ENCODE results near the gene USP17L5. TPM values are rescaled to one million over a fixed set of nuclear protein-coding genes. Genes with fewer than 3 reads are reported as not detected.
"Not testable (repeated sequence)": the region's sequence is repeated elsewhere in the genome, so short reads cannot be mapped to it uniquely, and the experiment has no call there.

Gene USP17L5
- total and polyA plus RNA-seq, 2 of the 4 experiments (the other 2 are of a cell fraction), result not detected

DNA sequence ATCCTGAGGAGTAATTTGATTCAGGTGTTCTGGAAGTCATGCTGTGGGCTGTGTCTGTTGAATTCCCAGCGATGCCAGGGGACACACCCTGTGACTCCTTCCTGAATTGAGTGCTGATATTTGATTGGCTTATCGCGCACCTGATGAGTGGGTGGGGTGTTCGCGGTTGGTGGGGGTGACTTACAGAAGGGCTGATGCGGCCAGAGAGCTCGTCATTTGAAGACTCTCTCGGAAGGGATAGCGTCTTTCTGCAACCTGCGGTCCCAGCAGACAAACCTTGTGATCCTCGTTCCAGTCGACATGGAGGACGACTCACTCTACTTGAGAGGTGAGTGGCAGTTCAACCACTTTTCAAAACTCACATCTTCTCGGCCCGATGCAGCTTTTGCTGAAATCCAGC is 9.4 kb downstream of the USP17L5 start, which contains the start of gene USP17L28:
TSS of gene USP17L28 (plus strand) at position 301 of the 400 bp plus-strand sequence. CDS start at position 301, 0 bp downstream.
- H3K4me2 ChIP-seq (ENCODE audit: low read depth, low read length); in situ Hi-C loops (cut with MboI; ENCODE audit: low sequenced_read_pairs); H2BK15ac ChIP-seq (ENCODE audit: low read depth, low read length); H2AK9ac ChIP-seq (replicated peaks; ENCODE audit: low read depth, low read length, poor library complexity); H3K36me3 ChIP-seq (ENCODE audit: control insufficient read depth, insufficient read depth, low read length); H3K9me3 ChIP-seq (ENCODE audit: control insufficient read depth, insufficient read depth, low read length); H4K20me1 ChIP-seq (ENCODE audit: insufficient read depth, low read length); H3K18ac ChIP-seq (ENCODE audit: low read depth, low read length); H3K79me1 ChIP-seq (ENCODE audit: low read depth in 1 of 2, low read length in 2 of 2); H2AFZ ChIP-seq (replicated peaks; ENCODE audit: low read length, poor library complexity); H3K27me3 ChIP-seq (ENCODE audit: control insufficient read depth, insufficient read depth, low read length); H4K5ac ChIP-seq (ENCODE audit: low read depth, low read length); H3K27ac ChIP-seq (ENCODE audit: insufficient read depth, low read length); ATAC-seq (ENCODE audit: low read depth); CTCF ChIA-PET; intact Hi-C loops (cut with micrococcal nuclease); H3K9ac ChIP-seq (ENCODE audit: low read depth, low read length); H4K8ac ChIP-seq (ENCODE audit: low read depth in 2 of 2, low read length in 2 of 2); H3K23ac ChIP-seq (ENCODE audit: low read depth, low read length); H2BK5ac ChIP-seq (ENCODE audit: low read depth, low read length, poor library complexity, severe bottlenecking); H4K91ac ChIP-seq (ENCODE audit: insufficient read depth, low read depth, low read length); H3K56ac ChIP-seq (ENCODE audit: extremely low read depth, insufficient read depth, low read length); dilution Hi-C loops (cut with HindIII; ENCODE audit: low sequenced_read_pairs, unreplicated experiment); H3K4me1 ChIP-seq (ENCODE audit: control insufficient read depth, insufficient read depth, low read length); H3K4ac ChIP-seq (ENCODE audit: low read depth, low read length); H3K4me3 ChIP-seq (ENCODE audit: insufficient read depth, low read depth, low read length); DNase-seq; POLR2A ChIA-PET (ENCODE audit: unreplicated experiment); H2BK20ac ChIP-seq (ENCODE audit: low read depth, low read length); H2BK120ac ChIP-seq (ENCODE audit: low read depth, low read length); BruUV-seq (replicated peaks); H3K14ac ChIP-seq (replicated peaks; ENCODE audit: low read depth, low read length); H2AK5ac ChIP-seq (ENCODE audit: low read depth, low read length); H3K9me1 ChIP-seq (ENCODE audit: insufficient read depth, low read length): not testable (repeated sequence)
- WGBS, 2 experiments (ENCODE audit: extremely low coverage in 2 of 2, insufficient read length in 1 of 2), result no CpG with 5 or more reads among the region's 15 CpGs

DNA sequence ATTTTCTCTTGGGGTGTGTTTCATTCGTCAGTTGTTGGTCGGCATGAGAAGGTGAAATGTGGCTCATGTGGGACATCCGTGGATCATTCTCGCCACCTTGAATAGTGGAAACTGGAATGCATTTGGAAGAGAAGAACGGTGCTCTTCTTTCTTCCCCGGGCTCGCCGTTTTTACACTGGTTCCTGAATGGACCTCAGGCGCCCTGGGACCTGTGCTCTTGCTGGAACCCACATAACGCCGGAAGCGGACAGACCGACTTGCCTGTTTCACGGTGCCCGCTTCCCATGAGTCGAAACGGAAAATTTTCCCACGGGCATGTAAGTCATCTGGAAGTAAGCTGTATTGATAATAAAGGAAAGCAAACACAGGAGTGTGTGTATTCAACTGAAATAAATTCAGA is 11.7 kb downstream of the USP17L5 start:
- H2BK20ac ChIP-seq (ENCODE audit: low read depth, low read length); H4K8ac ChIP-seq (ENCODE audit: low read depth in 2 of 2, low read length in 2 of 2); H3K4me1 ChIP-seq (ENCODE audit: control insufficient read depth, insufficient read depth, low read length); H4K5ac ChIP-seq (ENCODE audit: low read depth, low read length); H3K14ac ChIP-seq (replicated peaks; ENCODE audit: low read depth, low read length); H2AK9ac ChIP-seq (replicated peaks; ENCODE audit: low read depth, low read length, poor library complexity); BruUV-seq (replicated peaks); H3K9me1 ChIP-seq (ENCODE audit: insufficient read depth, low read length); DNase-seq; H3K4me2 ChIP-seq (ENCODE audit: low read depth, low read length); H2BK120ac ChIP-seq (ENCODE audit: low read depth, low read length); H2AK5ac ChIP-seq (ENCODE audit: low read depth, low read length); H2BK5ac ChIP-seq (ENCODE audit: low read depth, low read length, poor library complexity, severe bottlenecking); H3K27ac ChIP-seq (ENCODE audit: insufficient read depth, low read length); H3K79me1 ChIP-seq (ENCODE audit: low read depth in 1 of 2, low read length in 2 of 2); H3K9ac ChIP-seq (ENCODE audit: low read depth, low read length); intact Hi-C loops (cut with micrococcal nuclease); CTCF ChIA-PET; ATAC-seq (ENCODE audit: low read depth); in situ Hi-C loops (cut with MboI; ENCODE audit: low sequenced_read_pairs); H3K4me3 ChIP-seq (ENCODE audit: insufficient read depth, low read depth, low read length); H3K27me3 ChIP-seq (ENCODE audit: control insufficient read depth, insufficient read depth, low read length); H2BK15ac ChIP-seq (ENCODE audit: low read depth, low read length); H2AFZ ChIP-seq (replicated peaks; ENCODE audit: low read length, poor library complexity); H4K91ac ChIP-seq (ENCODE audit: insufficient read depth, low read depth, low read length); H3K23ac ChIP-seq (ENCODE audit: low read depth, low read length); H3K4ac ChIP-seq (ENCODE audit: low read depth, low read length); dilution Hi-C loops (cut with HindIII; ENCODE audit: low sequenced_read_pairs, unreplicated experiment); H3K56ac ChIP-seq (ENCODE audit: extremely low read depth, insufficient read depth, low read length); H3K36me3 ChIP-seq (ENCODE audit: control insufficient read depth, insufficient read depth, low read length); POLR2A ChIA-PET (ENCODE audit: unreplicated experiment); H4K20me1 ChIP-seq (ENCODE audit: insufficient read depth, low read length); H3K18ac ChIP-seq (ENCODE audit: low read depth, low read length); H3K9me3 ChIP-seq (ENCODE audit: control insufficient read depth, insufficient read depth, low read length): not testable (repeated sequence)
- WGBS, 2 experiments (ENCODE audit: extremely low coverage in 2 of 2, insufficient read length in 1 of 2), result no CpG with 5 or more reads among the region's 18 CpGs
